ENCODE data around the gene MMP23B.

- TF ChIP-seq CTCF (conservative IDR thresholded peaks at IDR 0.05 in 1 of 2, IDR thresholded peaks at IDR 0.05 in 1 of 2; ENCODE audit: extremely low read depth in 1 of 2, insufficient read depth in 1 of 2, low read depth in 1 of 2, low read length in 2 of 2) (no peak), EZH2 (IDR thresholded peaks at IDR 0.05; ENCODE audit: borderline replicate concordance, low read length) (no peak)
These were observed 14.5 kb upstream of the MMP23B start for GRCh38 chr1:1617516-1617915.
